MG63 (cell line): ENCODE results near the gene UST. TPM values are rescaled to one million over a fixed set of nuclear protein-coding genes. Genes with fewer than 3 reads are reported as not detected.

Source experiments
- DNase-seq: peaks from one replicate; pipeline ENCODE4 v3.0.0-alpha.2; 2020
- H3K27me3 ChIP-seq: fragments of 250-450 bp; sonication (Bioruptor Pico); 2 replicates; pipeline ENCODE4 v1.5.1; 2020; ENCODE audit warnings: mild to moderate bottlenecking, moderate library complexity
- H3K36me3 ChIP-seq: fragments of 250-450 bp; sonication (Bioruptor Pico); 2 replicates; pipeline ENCODE4 v1.5.1; 2020; ENCODE audit warnings: mild to moderate bottlenecking, moderate library complexity
- H3K4me3 ChIP-seq: fragments of 250-450 bp; sonication (Bioruptor Pico); 2 replicates; pipeline ENCODE4 v1.5.1; 2020; ENCODE audit warnings: mild to moderate bottlenecking, moderate library complexity
- H3K9me3 ChIP-seq: fragments of 250-450 bp; sonication (Bioruptor Pico); 2 replicates; pipeline ENCODE4 v1.5.1; 2020; ENCODE audit warnings: mild to moderate bottlenecking, moderate library complexity
- total RNA-seq: library from RNA; depleted of rRNA; stranded (reverse); fragments of >200 nt; shearing (Covaris generic); gene quantifications from 2 replicates; pipeline ENCODE4 v1.2.3, GENCODE V29; 2014; ENCODE audit warnings: low replicate concordance; rRNA removed

The UST gene, protein sequence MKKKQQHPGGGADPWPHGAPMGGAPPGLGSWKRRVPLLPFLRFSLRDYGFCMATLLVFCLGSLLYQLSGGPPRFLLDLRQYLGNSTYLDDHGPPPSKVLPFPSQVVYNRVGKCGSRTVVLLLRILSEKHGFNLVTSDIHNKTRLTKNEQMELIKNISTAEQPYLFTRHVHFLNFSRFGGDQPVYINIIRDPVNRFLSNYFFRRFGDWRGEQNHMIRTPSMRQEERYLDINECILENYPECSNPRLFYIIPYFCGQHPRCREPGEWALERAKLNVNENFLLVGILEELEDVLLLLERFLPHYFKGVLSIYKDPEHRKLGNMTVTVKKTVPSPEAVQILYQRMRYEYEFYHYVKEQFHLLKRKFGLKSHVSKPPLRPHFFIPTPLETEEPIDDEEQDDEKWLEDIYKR
- 15.2 and 22.0 TPM in 2 replicates for total RNA-seq

DNA sequence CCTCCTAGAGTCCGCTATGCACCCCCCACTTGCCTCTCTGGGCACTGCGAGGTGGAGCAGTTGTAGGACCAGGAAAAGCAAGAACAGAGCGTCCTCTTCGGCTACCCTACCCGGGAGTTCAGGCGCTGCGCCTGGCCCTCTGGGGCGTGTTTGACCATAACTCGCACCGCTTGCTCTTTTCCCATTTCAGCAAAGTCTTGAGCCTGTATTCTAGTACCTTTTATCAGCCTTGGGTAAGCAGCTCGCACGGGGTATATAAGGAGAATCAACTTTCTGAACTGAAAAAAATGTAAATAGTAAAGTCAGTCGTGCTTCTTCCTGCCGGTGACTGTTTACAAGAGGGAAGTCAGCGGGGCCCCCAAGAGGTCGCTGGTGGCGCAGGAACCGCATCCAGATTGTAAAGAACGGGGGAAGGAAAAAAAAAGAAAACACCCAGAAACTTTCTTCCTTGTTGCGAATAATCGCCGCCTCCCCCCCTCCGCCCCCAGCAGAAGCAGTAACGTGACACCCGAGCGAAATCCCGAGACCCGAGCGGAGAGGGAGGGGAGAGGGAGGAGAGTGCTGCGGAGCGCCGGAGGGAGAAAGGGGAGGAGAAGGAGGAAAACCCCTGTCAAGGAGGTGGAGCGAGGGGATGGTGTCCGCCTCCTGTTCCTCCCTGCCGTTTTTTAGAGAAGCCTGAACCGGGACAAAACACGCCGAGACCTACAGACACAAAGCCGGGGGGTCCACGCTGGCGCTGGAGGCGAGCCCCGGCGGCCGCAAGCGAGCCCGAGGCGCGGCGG, at the start of gene UST:
TSS of gene UST (plus strand) at position 668 of the 782 bp plus-strand sequence. CDS start 401 bp downstream, outside the sequence.
- Histone ChIP-seq H3K36me3 (no peaks in the 10 kb centered on the region), H3K27me3 (no peaks in the 10 kb centered on the region), H3K9me3 (no peaks in the 10 kb centered on the region), H3K4me3 (peak within 1 kb of the TSS; percentile 86)
- DNase-seq: peak; percentile 91

DNA sequence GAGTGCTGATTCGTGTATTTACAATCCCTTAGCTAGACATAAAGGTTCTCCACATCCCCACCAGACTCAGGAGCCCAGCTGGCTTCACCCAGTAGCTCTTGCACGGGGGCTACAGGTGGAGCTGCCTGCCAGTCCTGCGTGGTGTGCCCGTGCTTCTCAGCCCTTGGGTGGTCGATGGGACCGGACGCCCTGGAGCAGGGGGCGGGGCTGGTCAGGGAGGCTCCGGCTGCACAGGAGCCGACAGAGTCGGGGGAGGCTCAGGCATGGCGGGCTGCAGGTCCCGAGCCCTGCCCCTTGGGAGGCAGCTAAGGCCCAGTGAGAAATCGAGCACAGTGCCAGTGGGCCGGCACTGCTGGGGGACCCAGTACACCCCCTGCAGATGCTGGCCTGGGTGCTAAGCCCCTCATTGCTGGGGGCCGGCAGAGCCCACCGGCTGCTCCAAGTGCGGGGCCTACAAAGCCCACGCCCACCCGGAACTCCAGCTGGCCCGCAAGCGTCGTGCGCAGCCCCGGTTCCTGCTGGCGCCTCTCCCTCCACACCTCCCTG, 48.9 kb upstream of the UST start:
- Histone ChIP-seq H3K9me3 (peaks cover 2% of the 10 kb centered on the region; the same call in 1 of the 2 replicates), H3K36me3 (no peaks in the 10 kb centered on the region), H3K4me3 (no peak overlapping the region), H3K27me3 (no peaks in the 10 kb centered on the region)
- no peak for DNase-seq

DNA sequence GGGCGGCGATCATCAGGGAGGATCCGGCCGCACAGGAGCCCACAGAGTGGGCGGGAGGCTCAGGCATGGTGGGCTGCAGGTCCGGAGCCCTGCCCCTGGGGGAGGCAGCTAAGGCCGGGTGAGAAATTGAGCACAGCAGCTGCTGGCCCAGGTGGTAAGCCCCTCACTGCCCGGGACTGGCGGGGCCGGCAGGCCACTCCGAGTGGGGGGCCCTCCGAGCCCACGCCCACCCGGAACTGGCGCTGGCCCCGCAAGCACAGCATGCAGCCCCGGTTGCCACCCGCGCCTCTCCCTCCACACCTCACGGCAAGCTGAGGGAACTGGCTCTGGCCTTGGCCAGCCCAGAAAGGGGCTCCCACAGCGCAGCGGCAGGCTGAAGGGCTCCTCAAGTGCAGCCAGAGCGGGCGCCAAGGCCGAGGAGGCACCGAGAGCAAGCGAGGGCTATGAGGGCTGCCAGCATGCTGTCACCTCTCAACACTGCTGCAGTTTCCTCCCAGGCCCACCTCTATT, 48.1 kb upstream of the UST start:
- DNase-seq: no peak
- no peak overlapping the region for H3K4me3 ChIP-seq
- H3K9me3 ChIP-seq: peaks cover 2% of the 10 kb centered on the region; the same call in 1 of the 2 replicates
- H3K36me3 ChIP-seq: no peaks in the 10 kb centered on the region
- no peaks in the 10 kb centered on the region for H3K27me3 ChIP-seq

DNA sequence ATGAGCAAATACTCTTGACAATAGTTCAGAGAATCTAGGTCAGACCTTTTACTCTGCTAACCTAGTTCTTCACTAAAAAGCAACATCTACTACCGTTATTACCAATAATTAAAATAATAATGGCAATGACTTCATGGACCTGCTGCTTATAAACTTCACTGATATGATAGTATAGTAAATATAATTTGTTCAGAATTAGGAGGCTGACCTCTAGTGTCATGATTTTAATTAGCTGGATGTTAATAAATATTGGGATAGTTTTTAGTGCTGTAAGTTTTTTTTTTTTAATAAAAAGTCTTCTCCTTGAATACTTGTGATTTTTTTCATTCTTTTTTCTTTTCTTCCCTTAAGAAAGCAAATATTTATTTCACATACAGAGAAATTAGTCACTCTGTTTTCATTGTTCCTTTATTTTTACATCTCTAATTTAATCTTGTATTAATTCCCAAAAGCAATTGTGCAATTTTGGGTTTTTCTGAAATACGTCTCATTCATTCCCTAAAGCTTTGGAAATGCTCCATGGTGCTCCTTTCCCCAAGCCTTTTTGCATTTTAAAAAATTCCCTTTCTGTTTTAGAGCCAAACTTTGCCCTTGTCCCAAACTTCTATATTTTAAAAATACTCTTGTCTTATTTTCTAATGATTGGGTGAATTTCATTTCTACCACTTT, 46.6 kb upstream of the UST start:
- peak overlapping the region; percentile 36 for H3K4me3 ChIP-seq
- no peaks in the 10 kb centered on the region for H3K27me3 ChIP-seq
- peaks cover 2% of the 10 kb centered on the region; the same call in 1 of the 2 replicates for H3K9me3 ChIP-seq
- H3K36me3 ChIP-seq: no peaks in the 10 kb centered on the region
- no peak for DNase-seq

DNA sequence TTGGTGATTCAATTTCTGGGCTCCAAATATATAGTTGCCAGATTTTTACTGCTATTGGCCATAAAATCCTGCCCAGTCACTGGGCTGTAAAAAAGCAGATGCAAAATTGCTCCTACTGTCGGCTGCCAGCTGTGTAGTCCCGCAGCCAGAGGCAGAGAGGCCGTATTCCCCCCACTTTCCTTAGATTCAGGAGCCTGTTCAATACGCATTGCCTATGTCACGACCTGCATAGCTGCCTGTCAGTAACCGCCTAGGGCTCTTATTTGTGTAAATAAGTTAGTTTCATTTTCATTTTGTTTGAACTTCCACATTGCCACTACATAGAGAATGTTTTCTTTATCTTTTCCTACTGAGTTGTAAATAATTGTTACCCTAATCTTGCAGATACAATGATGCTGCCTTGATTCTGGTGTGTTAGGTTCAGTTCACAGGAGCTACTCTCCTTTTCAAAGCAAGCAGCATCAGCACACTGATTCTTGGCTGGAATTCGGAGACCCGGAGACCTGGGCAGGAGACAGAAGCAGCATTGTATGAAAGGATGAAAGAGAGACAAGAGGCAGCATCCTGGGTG, 46.0 kb upstream of the UST start:
- DNase-seq: peak; percentile 77
- H3K9me3 ChIP-seq: peaks cover 2% of the 10 kb centered on the region; the same call in 1 of the 2 replicates
- H3K4me3 ChIP-seq: peak overlapping the region; percentile 36
- H3K27me3 ChIP-seq: no peaks in the 10 kb centered on the region
- H3K36me3 ChIP-seq: no peaks in the 10 kb centered on the region

DNA sequence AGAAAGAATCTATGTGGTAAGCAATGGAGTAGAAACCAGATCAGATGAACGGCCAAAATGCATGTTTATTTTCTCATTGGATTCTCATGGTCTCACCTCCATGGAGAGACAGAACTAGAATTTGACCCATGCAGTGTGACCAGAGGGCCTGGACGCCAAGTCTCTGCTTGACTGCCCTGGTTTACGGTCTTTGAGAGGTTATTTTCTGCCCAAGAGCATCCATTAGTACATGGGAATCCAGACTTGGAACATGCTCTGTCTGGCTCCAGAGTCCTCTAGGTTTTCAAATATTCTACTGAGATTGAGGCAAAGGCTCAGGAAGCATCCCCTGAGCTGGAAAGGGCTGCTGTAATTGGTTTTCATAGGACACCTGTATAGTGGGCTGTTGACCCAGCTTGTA, 45.5 kb upstream of the UST start:
- H3K4me3 ChIP-seq: peak overlapping the region; percentile 36

DNA sequence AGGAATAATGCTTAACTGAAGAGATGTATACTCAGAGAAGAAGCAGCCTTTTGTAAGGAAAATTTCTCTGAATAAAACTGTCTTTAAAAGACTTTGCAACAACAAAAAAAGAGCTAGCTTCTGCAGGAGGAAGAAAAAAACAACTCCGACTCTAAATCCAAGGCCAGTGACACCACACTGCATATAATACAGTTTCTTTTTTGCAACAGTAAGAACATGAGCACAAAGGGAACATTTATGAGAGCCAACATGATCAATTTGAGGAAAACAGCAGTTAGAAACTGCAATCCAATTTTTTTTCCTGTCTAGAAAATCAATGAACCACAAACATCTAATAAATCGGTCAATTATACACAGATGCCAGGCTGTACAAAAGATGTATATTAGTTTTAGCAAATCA, 42.9 kb upstream of the UST start:
- Histone ChIP-seq H3K27me3 (no peaks in the 10 kb centered on the region), H3K36me3 (no peaks in the 10 kb centered on the region), H3K4me3 (no peak overlapping the region), H3K9me3 (no peaks in the 10 kb centered on the region; the same call in 1 of the 2 replicates)
- no peak for DNase-seq

More for the DNA sequence above, 45.5 kb upstream of the UST start:
- Histone ChIP-seq H3K9me3 (peaks cover 2% of the 10 kb centered on the region; the same call in 1 of the 2 replicates), H3K36me3 (no peaks in the 10 kb centered on the region), H3K27me3 (no peaks in the 10 kb centered on the region)
- DNase-seq: no peak

DNA sequence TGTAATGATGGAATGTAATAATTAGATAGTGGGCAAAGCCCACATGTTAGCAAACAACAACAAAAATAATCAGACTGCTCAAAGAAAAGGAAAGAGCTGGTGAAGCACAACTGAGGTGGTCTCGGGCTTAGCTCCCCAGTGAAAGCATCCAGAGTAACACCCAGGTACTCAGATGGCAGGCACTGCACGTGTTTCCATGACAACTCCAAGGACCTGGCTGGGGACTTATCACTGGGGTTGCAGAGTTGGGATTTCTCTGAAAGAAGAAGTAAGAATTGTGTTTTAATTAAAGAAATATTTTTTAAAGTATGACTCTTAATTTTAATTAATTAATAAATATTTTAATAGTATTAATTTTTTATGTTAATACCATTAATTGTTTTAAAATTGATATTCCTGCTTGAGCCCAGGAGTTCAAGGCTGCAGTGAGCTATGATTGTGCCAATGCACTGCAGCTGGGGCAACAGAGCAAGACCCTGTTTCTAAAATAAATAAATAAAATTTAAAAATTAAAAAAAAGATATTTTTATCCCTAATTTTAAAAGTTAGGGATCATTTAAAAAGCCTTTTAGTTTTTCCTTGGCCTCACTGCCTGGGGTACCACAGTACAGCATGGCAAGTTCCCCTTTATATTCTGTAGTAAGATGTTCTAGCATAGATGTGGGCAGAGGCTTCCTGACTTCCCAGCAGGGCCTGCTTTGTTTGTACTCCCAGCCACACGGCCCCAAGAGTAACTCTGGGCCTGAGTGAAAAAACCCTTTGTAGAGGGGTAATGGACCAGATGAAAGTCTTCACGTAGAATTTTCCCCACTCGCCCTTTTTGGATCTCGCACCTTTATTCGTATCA, 42.2 kb upstream of the UST start:
- no peaks in the 10 kb centered on the region for H3K27me3 ChIP-seq
- no peaks in the 10 kb centered on the region for H3K36me3 ChIP-seq
- H3K4me3 ChIP-seq: no peak overlapping the region
- H3K9me3 ChIP-seq: no peaks in the 10 kb centered on the region; the same call in 1 of the 2 replicates
- DNase-seq: no peak

DNA sequence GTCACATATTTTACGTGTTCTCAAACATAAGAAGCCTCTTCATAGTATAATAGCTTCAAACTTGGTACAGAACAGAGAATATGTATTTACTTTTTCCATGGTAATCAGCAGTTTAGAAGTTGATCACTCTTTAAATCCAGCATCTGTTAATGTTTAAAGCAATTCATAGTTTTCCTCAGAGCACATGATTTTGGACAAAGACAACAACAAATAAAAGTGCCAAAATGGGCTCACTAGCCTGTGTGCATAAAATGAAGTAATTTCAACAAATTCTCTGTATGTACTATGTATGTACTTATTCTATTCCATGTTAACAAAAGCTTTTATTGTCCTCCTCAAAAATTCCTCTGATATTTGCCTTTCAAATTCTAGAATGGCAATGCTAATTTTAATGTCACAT, 38.1 kb upstream of the UST start:
- no peak for DNase-seq
- Histone ChIP-seq H3K36me3 (no peaks in the 10 kb centered on the region), H3K27me3 (no peaks in the 10 kb centered on the region), H3K9me3 (peaks cover 6% of the 10 kb centered on the region; the same call in 1 of the 2 replicates), H3K4me3 (no peak overlapping the region)

DNA sequence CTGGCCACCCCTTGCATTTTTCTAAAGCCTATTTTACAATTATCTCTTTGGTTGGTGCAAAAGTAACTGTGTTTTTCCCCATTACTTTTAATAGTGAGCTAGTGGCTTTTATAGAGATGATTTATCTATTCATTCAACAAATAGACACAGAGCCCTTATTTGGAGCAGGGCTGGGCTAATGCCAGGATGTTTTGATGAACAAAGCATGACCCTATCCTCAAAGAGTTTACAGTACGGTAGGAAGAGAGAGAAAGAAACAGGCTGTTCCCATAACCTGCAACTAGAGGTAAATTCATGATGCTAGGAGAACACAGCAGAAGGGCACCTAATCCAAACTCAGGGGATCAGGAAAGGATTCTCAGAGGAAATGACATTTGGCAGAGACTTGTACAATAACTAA, 37.3 kb upstream of the UST start:
- DNase-seq: peak; percentile 25
- Histone ChIP-seq H3K27me3 (no peaks in the 10 kb centered on the region), H3K9me3 (peaks cover 12% of the 10 kb centered on the region), H3K36me3 (no peaks in the 10 kb centered on the region), H3K4me3 (no peak overlapping the region)

DNA sequence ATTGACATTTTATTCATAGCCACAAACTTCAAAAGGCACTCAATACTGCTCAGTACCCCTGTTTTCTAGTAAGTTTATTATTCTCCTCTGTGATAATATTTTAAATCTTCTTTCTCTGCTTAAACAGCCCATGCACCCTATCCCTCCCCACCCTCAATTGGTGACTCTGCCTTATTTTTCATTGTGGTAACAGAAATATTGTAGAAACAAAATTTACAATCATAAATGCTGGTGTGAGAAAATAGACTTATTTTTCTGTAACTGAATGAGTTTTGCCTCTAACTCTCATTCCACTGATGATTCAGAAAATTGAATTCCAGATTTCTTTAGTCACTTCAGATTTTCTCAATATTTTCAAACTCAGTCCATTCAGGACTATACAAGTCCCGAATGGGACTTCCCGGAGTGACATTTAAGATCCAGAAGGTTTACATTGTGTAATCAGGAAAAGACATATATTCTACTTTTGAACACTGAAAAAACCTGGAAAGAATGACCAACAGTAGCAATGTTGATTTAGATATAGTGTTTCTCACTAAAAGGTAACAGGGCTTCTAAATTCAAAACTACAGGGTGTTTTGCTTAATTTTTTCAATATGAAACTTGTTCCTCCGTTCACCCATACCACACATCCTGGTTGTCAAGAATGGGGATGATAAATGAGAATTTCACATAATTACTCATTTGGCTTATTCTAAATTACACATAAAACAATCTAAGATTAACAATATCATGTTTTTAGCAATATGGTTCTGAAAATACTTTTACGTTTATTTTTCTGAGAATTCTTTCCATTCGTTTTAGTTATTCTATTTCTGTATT, 34.8 kb upstream of the UST start:
- no peak overlapping the region for H3K4me3 ChIP-seq
- no peaks in the 10 kb centered on the region for H3K36me3 ChIP-seq
- DNase-seq: no peak
- no peaks in the 10 kb centered on the region for H3K27me3 ChIP-seq
- peaks cover 12% of the 10 kb centered on the region for H3K9me3 ChIP-seq

DNA sequence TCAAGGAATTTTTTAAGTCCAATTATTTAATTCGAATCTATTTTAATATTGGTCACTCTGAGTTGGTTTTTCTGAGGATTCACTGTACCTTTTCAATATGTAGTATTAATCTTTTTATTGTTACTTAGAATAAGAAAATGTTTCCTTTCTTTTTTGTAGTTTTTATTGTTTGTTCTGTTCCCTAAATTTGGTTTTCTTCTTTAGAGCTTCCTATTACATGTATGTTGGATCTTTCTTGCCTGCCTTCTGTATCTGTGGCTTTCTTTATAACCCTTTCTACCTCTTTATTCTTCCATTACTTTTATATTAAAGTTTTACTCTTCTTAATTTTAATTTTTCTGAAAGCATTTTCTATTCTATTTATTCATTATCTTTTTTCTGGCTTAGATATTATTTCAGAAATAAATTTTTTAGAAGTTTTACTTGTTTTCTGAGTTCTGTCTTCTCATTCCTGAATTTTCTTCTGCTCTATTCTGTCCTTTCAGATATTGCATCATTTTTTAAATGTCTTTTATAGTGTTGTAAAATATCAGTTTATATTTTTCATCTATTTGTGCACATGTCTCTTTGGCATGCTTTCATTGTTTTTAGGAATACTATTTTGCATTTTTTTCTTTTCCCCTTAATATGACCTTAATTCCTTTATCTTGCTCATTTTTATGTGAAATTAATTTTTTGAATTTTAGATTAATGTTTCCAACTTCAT, 33.6 kb upstream of the UST start:
- H3K27me3 ChIP-seq: no peaks in the 10 kb centered on the region
- no peak for DNase-seq
- no peaks in the 10 kb centered on the region for H3K36me3 ChIP-seq
- H3K9me3 ChIP-seq: peaks cover 12% of the 10 kb centered on the region
- H3K4me3 ChIP-seq: no peak overlapping the region

DNA sequence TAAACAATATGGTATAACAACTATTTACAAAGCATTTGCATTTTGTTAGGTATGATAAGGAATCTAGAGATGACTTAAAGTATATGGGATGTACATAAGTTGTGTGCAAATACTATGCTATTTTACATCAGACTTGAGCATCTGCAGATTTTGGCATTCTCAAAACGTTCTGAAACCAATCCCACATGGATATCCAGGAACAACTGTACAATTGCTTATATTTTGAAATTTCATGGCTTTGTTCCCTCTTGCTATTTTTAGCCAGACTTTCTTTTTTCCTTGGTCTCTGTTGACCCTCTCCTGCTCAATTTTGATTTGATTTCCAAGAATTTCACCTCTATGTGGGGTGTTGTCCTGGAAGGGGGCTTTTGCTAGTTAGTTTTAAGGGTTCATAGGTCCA, 32.9 kb upstream of the UST start:
- no peaks in the 10 kb centered on the region for H3K27me3 ChIP-seq
- no peak for DNase-seq
- no peaks in the 10 kb centered on the region for H3K36me3 ChIP-seq
- no peak overlapping the region for H3K4me3 ChIP-seq
- H3K9me3 ChIP-seq: peaks cover 12% of the 10 kb centered on the region

DNA sequence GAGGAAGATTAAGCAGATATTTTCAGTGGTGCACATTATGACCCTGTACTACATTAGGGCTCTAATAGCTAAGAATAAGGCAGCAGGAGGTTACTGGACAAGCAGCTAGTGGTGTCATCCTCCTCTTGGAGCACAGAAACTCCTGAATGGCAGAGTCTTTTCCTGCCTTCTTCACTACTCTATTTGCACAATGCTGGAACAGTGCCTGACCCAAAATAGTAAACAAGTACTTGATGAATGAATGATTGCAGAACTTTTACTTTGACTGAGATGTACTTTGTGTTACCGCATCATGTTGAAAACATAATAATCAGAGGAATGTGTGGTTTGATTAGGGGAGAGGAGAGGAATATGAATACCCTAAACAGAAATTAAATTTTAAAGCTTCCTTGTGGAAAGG, 30.0 kb upstream of the UST start:
- no peak overlapping the region for H3K4me3 ChIP-seq
- DNase-seq: no peak
- no peaks in the 10 kb centered on the region for H3K27me3 ChIP-seq
- H3K36me3 ChIP-seq: no peaks in the 10 kb centered on the region
- H3K9me3 ChIP-seq: peaks cover 12% of the 10 kb centered on the region
